ENCODE measurements around the gene SYT9.

GRCh38 chr11:7332962-7333361 lies 81.3 kb downstream of the SYT9 start:
- no peak for TF ChIP-seq POLR2AphosphoS5 (IDR thresholded peaks at IDR 0.05; ENCODE audit: low read depth, low read length)
- TF ChIP-seq SIN3A (IDR thresholded peaks at IDR 0.05; ENCODE audit: borderline replicate concordance, insufficient read depth, low read length) = no peak
- TF ChIP-seq, protein P1, sequence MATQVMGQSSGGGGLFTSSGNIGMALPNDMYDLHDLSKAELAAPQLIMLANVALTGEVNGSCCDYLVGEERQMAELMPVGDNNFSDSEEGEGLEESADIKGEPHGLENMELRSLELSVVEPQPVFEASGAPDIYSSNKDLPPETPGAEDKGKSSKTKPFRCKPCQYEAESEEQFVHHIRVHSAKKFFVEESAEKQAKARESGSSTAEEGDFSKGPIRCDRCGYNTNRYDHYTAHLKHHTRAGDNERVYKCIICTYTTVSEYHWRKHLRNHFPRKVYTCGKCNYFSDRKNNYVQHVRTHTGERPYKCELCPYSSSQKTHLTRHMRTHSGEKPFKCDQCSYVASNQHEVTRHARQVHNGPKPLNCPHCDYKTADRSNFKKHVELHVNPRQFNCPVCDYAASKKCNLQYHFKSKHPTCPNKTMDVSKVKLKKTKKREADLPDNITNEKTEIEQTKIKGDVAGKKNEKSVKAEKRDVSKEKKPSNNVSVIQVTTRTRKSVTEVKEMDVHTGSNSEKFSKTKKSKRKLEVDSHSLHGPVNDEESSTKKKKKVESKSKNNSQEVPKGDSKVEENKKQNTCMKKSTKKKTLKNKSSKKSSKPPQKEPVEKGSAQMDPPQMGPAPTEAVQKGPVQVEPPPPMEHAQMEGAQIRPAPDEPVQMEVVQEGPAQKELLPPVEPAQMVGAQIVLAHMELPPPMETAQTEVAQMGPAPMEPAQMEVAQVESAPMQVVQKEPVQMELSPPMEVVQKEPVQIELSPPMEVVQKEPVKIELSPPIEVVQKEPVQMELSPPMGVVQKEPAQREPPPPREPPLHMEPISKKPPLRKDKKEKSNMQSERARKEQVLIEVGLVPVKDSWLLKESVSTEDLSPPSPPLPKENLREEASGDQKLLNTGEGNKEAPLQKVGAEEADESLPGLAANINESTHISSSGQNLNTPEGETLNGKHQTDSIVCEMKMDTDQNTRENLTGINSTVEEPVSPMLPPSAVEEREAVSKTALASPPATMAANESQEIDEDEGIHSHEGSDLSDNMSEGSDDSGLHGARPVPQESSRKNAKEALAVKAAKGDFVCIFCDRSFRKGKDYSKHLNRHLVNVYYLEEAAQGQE (IDR thresholded peaks at IDR 0.05; ENCODE audit: insufficient read depth in 1 of 2, low read depth in 2 of 2, low read length in 2 of 2) = no peak

Measured in PFSK-1 (cell line).